Osteoblast (primary cell): ENCODE measurements around the gene GLI3. TPM values are rescaled to one million over a fixed set of nuclear protein-coding genes. Genes with fewer than 3 reads are reported as not detected.

Experiments
- DNase-seq: peaks from one replicate; pipeline ENCODE4 v3.0.0; 2011; ENCODE audit warnings: low spot score, mixed read lengths; ENCODE audit not compliant: insufficient read length; ENCODE audit errors: missing footprints
- H2AFZ ChIP-seq: 2 replicates; pipeline ENCODE4 v1.6.0; 2011; ENCODE audit warnings: mild to moderate bottlenecking, low read length
- H3K27ac ChIP-seq: 2 replicates; pipeline ENCODE4 v1.5.1; 2011; ENCODE audit warnings: mild to moderate bottlenecking, low read depth, low read length, moderate library complexity
- H3K27me3 ChIP-seq: 2 replicates; pipeline ENCODE4 v1.6.0; 2012; ENCODE audit warnings: mild to moderate bottlenecking, control low read depth, inconsistent platforms, low read length, moderate library complexity; ENCODE audit not compliant: insufficient read depth
- H3K36me3 ChIP-seq: 2 replicates; pipeline ENCODE4 v1.5.1; 2011; ENCODE audit warnings: mild to moderate bottlenecking, low read length, control low read depth, moderate library complexity; ENCODE audit not compliant: insufficient read depth
- H3K4me1 ChIP-seq: 2 replicates; pipeline ENCODE4 v1.5.1; 2011; ENCODE audit warnings: mild to moderate bottlenecking, low read length, control low read depth, moderate library complexity; ENCODE audit not compliant: insufficient read depth
- H3K4me2 ChIP-seq: 2 replicates; pipeline ENCODE4 v1.6.0; 2011; ENCODE audit warnings: mild to moderate bottlenecking, low read length; ENCODE audit not compliant: insufficient read depth
- H3K4me3 ChIP-seq: fragments of 200-600 bp; sonication (generic); 3 replicates; pipeline ENCODE4 v1.5.1; 2012; ENCODE audit warnings: mild to moderate bottlenecking, low read length, inconsistent platforms; ENCODE audit not compliant: insufficient read depth
- H3K79me2 ChIP-seq: 2 replicates; pipeline ENCODE4 v1.6.0; 2012; ENCODE audit warnings: mild to moderate bottlenecking, low read length, control low read depth, inconsistent platforms; ENCODE audit not compliant: insufficient read depth
- H3K9me3 ChIP-seq: 2 replicates; pipeline ENCODE4 v1.5.1; 2011; ENCODE audit warnings: low read depth, low read length, control low read depth
- H4K20me1 ChIP-seq: 2 replicates; pipeline ENCODE4 v1.6.0; 2012; ENCODE audit warnings: mild to moderate bottlenecking, low read length, control low read depth; ENCODE audit not compliant: insufficient read depth
- CTCF ChIP-seq: IDR thresholded peaks from 2 replicates; pipeline ENCODE4 v1.5.1; 2011; ENCODE audit warnings: mild to moderate bottlenecking, low read depth, low read length, moderate library complexity; ENCODE audit errors: extremely low read depth
- total RNA-seq: library from RNA; depleted of rRNA; stranded (reverse); fragments of >200 nt; gene quantifications from 2 replicates; pipeline ENCODE4 v1.2.3, GENCODE V29; 2012

Gene GLI3
- total RNA-seq, 1 donor, result 11.9 TPM

- Histone ChIP-seq H3K4me2 (no peak overlapping the region), H3K27ac (no peak overlapping the region), H3K4me3 (no peak overlapping the region), H3K36me3 (no peaks in the 10 kb centered on the region), H3K4me1 (peaks cover 4% of the 10 kb centered on the region), H4K20me1 (peaks cover 2% of the 10 kb centered on the region), H2AFZ (no peak overlapping the region), H3K79me2 (peaks cover 8% of the 10 kb centered on the region), H3K27me3 (no peaks in the 10 kb centered on the region), H3K9me3 (no peaks in the 10 kb centered on the region)
- TF ChIP-seq CTCF, result no peak
- DNase-seq, result no peak
Observed at GRCh38 chr7:42162560-42163325, 74.3 kb downstream of the GLI3 start.

- no peak for TF ChIP-seq CTCF
- H3K9me3 ChIP-seq, result no peaks in the 10 kb centered on the region
- H4K20me1 ChIP-seq, result peaks cover 8% of the 10 kb centered on the region
- peaks cover 8% of the 10 kb centered on the region for H3K79me2 ChIP-seq
- H3K27me3 ChIP-seq, result no peaks in the 10 kb centered on the region
- H3K27ac ChIP-seq, result no peak overlapping the region
- no peak overlapping the region for H2AFZ ChIP-seq
- no peak overlapping the region for H3K4me3 ChIP-seq
- H3K4me1 ChIP-seq, result peaks cover 1% of the 10 kb centered on the region
- H3K36me3 ChIP-seq, result no peaks in the 10 kb centered on the region
- DNase-seq, result no peak
- no peak overlapping the region for H3K4me2 ChIP-seq
Observed at GRCh38 chr7:42161719-42162118, 75.3 kb downstream of the GLI3 start.

GRCh38 chr7:42161110-42161509 is 75.9 kb downstream of the GLI3 start:
- peaks cover 5% of the 10 kb centered on the region for H3K79me2 ChIP-seq
- H4K20me1 ChIP-seq, result peaks cover 12% of the 10 kb centered on the region
- H3K9me3 ChIP-seq, result no peaks in the 10 kb centered on the region

More at GRCh38 chr7:42161110-42161509, 75.9 kb downstream of the GLI3 start:
- TF ChIP-seq CTCF, result no peak
- DNase-seq, result no peak
- no peak overlapping the region for H3K4me3 ChIP-seq
- H3K4me2 ChIP-seq, result no peak overlapping the region
- no peaks in the 10 kb centered on the region for H3K27me3 ChIP-seq
- no peak overlapping the region for H2AFZ ChIP-seq
- H3K27ac ChIP-seq, result no peak overlapping the region
- H3K4me1 ChIP-seq, result peaks cover 7% of the 10 kb centered on the region
- H3K36me3 ChIP-seq, result no peaks in the 10 kb centered on the region
